SK-N-SH (cell line): ENCODE data around the gene DGKI. TPM values are rescaled to one million over a fixed set of nuclear protein-coding genes. Genes with fewer than 3 reads are reported as not detected.

Experiments
- CTCF ChIA-PET: fragments of 300-600, 350-600 bp; formaldehyde crosslinking; extraction: SDS; loops from one replicate; lab custom pipeline; 2021; lab: Yijun Ruan, JAX
- POLR2A ChIA-PET: fragments of 350-600 bp; sonication (Branson Sonifier 250); formaldehyde crosslinking; extraction: SDS; loops from one replicate; lab custom pipeline; 2020; ENCODE audit warnings: antibody characterized with exemption, inconsistent platforms; lab: Yijun Ruan, JAX
- DNase-seq: peaks from one replicate; pipeline ENCODE4 v3.0.0; 2012
- H2AFZ ChIP-seq: fragments of 200-600 bp; sonication (generic); 2 replicates; pipeline ENCODE4 v1.8.1; 2016; ENCODE audit warnings: antibody characterized with exemption, mild to moderate bottlenecking, low read depth
- H3F3A ChIP-seq: fragments of 200-600 bp; sonication (generic); replicated peaks from 2 replicates; pipeline ENCODE3; 2016; ENCODE audit warnings: antibody characterized with exemption, mild to moderate bottlenecking; ENCODE audit not compliant: insufficient read depth
- H3K27ac ChIP-seq, 2 experiments: fragments of 200-500 bp in 1 of 2; fragments of 200-600 bp in 1 of 2; sonication (Bioruptor generic) in 1 of 2; sonication (generic), shearing (Covaris generic) in 1 of 2; 2 replicates each; pipeline versions ENCODE4 v1.5.1 to v1.6.1; 2014 to 2016; ENCODE audit warnings: low read depth in 2 of 2, inconsistent platforms in 1 of 2, low read length in 1 of 2, mild to moderate bottlenecking in 1 of 2, mixed read lengths in 1 of 2
- H3K27me3 ChIP-seq: fragments of 200-600 bp; sonication (generic), shearing (Covaris generic); 2 replicates; pipeline ENCODE4 v1.6.1; 2016; ENCODE audit warnings: mixed run types; ENCODE audit not compliant: insufficient read depth
- H3K36me3 ChIP-seq, 2 experiments: fragments of 200-500 bp in 1 of 2; fragments of 200-600 bp in 1 of 2; sonication (Bioruptor generic) in 1 of 2; sonication (generic) in 1 of 2; replicated peaks in 1 of 2; 2 replicates each; pipeline versions ENCODE3 to v1.5.1; 2014 to 2016; ENCODE audit warnings: low read length in 1 of 2, mild to moderate bottlenecking in 1 of 2; ENCODE audit not compliant: insufficient read depth in 2 of 2, control insufficient read depth in 1 of 2
- H3K4me1 ChIP-seq, 2 experiments: fragments of 200-500 bp in 1 of 2; fragments of 200-600 bp in 1 of 2; sonication (Bioruptor generic) in 1 of 2; sonication (generic), shearing (Covaris generic) in 1 of 2; 2 replicates each; pipeline versions ENCODE4 v1.5.1 to v1.6.1; 2014 to 2016; ENCODE audit warnings: low read depth in 1 of 2, low read length in 1 of 2, mixed run types in 1 of 2; ENCODE audit not compliant: insufficient read depth in 2 of 2, control insufficient read depth in 1 of 2
- H3K4me2 ChIP-seq: fragments of 200-600 bp; sonication (generic), shearing (Covaris generic); 2 replicates; pipeline ENCODE4 v1.6.1; 2017; ENCODE audit warnings: mixed run types
- H3K4me3 ChIP-seq, 2 experiments: fragments of 200-500 bp in 1 of 2; fragments of 200-600 bp in 1 of 2; sonication (Bioruptor generic) in 1 of 2; sonication (generic), shearing (Covaris generic) in 1 of 2; 2 replicates each; pipeline versions ENCODE4 v1.5.1 to v1.8.1; 2014 to 2016; ENCODE audit warnings: low read depth in 2 of 2, inconsistent platforms in 1 of 2, low read length in 1 of 2, mild to moderate bottlenecking in 1 of 2, mixed read lengths in 1 of 2, moderate library complexity in 1 of 2
- H3K79me2 ChIP-seq: fragments of 200-600 bp; sonication (generic); 2 replicates; pipeline ENCODE4 v1.8.1; 2017; ENCODE audit warnings: mild to moderate bottlenecking; ENCODE audit not compliant: insufficient read depth
- H3K9ac ChIP-seq: fragments of 200-600 bp; sonication (generic); 2 replicates; pipeline ENCODE4 v1.6.1; 2017; ENCODE audit warnings: mixed run types
- H3K9me2 ChIP-seq: fragments of 200-600 bp; sonication (generic); 2 replicates; pipeline ENCODE4 v1.6.1; 2017; ENCODE audit warnings: mixed run types
- H3K9me3 ChIP-seq: fragments of 200-600 bp; sonication (generic); 2 replicates; pipeline ENCODE4 v1.6.1; 2017; ENCODE audit warnings: mixed run types, mild to moderate bottlenecking, moderate library complexity
- H4K20me1 ChIP-seq: fragments of 200-600 bp; sonication (generic); 2 replicates; pipeline ENCODE4 v1.6.1; 2017; ENCODE audit warnings: mild to moderate bottlenecking, mixed run types; ENCODE audit not compliant: insufficient read depth
- CTCF ChIP-seq: fragments of 200-600 bp; sonication (generic); IDR thresholded peaks from 2 replicates; pipeline ENCODE4 v1.6.1; 2017; ENCODE audit warnings: antibody characterized with exemption, mild to moderate bottlenecking, moderate library complexity
- ELF1 ChIP-seq: IDR thresholded peaks from 2 replicates; pipeline ENCODE4 v1.4.0; 2012
- FOSL2 ChIP-seq: IDR thresholded peaks from 2 replicates; pipeline ENCODE4 v1.4.0; 2012; ENCODE audit warnings: low read depth, mild to moderate bottlenecking, moderate library complexity, borderline replicate concordance
- FOXM1 ChIP-seq: IDR thresholded peaks from 2 replicates; pipeline ENCODE4 v1.4.0; 2012; ENCODE audit warnings: low read depth, mild to moderate bottlenecking
- GABPA ChIP-seq: IDR thresholded peaks from 2 replicates; pipeline ENCODE4 v1.4.0; 2012; ENCODE audit warnings: low read depth, mild to moderate bottlenecking
- IRF3 ChIP-seq: fragments of 150-350 bp; IDR thresholded peaks from 2 replicates; pipeline ENCODE4 v1.6.1; 2016; ENCODE audit warnings: mild to moderate bottlenecking, low read depth, low read length
- MEF2A ChIP-seq: IDR thresholded peaks from 2 replicates; pipeline ENCODE4 v1.4.0; 2012; ENCODE audit warnings: low read depth, borderline replicate concordance
- MXI1 ChIP-seq: IDR thresholded peaks from 2 replicates; pipeline ENCODE4 v1.6.1; 2012; ENCODE audit warnings: mild to moderate bottlenecking, low read depth, low read length, improper control_type of control experiment
- NRF1 ChIP-seq: IDR thresholded peaks from 2 replicates; pipeline ENCODE4 v1.6.1; 2012; ENCODE audit warnings: low read depth, mild to moderate bottlenecking, low read length
- POLR2AphosphoS5 ChIP-seq: IDR thresholded peaks from 2 replicates; pipeline ENCODE4 v1.6.1; 2012; ENCODE audit warnings: low read depth, low read length
- RAD21 ChIP-seq: IDR thresholded peaks from 2 replicates; pipeline ENCODE4 v1.6.1; 2012; ENCODE audit warnings: mild to moderate bottlenecking, low read length
- REST ChIP-seq: IDR thresholded peaks from 2 replicates; pipeline ENCODE4 v1.6.1; 2012; ENCODE audit warnings: mild to moderate bottlenecking, low read depth, low read length, moderate library complexity
- RXRA ChIP-seq: IDR thresholded peaks from 2 replicates; pipeline ENCODE4 v1.4.0; 2012; ENCODE audit warnings: low read depth, mild to moderate bottlenecking, borderline replicate concordance
- SMC3 ChIP-seq: IDR thresholded peaks from 2 replicates; pipeline ENCODE4 v1.6.1; 2012; ENCODE audit warnings: low read depth, low read length, improper control_type of control experiment
- TEAD4 ChIP-seq: IDR thresholded peaks from 2 replicates; pipeline ENCODE4 v1.4.0; 2012; ENCODE audit warnings: mild to moderate bottlenecking, borderline replicate concordance; ENCODE audit not compliant: insufficient read depth
- USF2 ChIP-seq: fragments of 150-350 bp; IDR thresholded peaks from 2 replicates; pipeline ENCODE4 v1.6.1; 2017; ENCODE audit warnings: antibody characterized with exemption, low read length, low read depth, borderline replicate concordance
- YY1 ChIP-seq: IDR thresholded peaks from 2 replicates; pipeline ENCODE4 v1.4.0; 2012; ENCODE audit warnings: low read depth, mild to moderate bottlenecking
- WGBS: methylation state at CpG from one replicate; pipeline ENCODE4 v1.1.6; 2017; ENCODE audit warnings: low lambda C conversion rate; 5-methylcytosine and 5-hydroxymethylcytosine counted together
- polyA plus RNA-seq, 3 experiments: library from polyadenylated mRNA; depleted of rRNA; stranded (reverse); fragments of >200 nt; gene quantifications; 2 replicates each; pipeline ENCODE4 v1.2.3, GENCODE V29; 2012
- TF ChIP-seq, protein P1 (sequence below): IDR thresholded peaks from 2 replicates; pipeline ENCODE4 v1.4.0; 2012; ENCODE audit warnings: low read depth, borderline replicate concordance

DGKI gene
- polyA plus RNA-seq, 1 of the 3 experiments (the other 2 are of a cell fraction), result 1.3 TPM

DNA sequence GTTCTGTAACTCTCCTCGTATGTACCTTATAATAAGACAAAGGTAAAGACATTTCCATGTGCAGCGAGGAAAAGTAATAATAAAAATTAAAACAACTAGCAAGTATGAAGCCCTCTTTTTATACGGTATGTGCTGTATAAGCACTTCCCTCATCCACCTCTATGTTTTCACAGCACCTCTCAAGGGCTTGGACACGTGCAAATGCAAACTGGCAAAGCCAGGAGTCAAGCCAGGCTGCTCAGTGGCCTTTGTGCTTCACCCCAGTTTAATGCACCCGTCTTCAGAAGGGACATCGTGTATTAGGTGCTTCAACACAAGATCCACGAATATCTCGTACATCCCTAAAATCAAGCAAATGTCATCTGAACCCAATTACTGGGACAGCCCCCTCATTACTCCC lies 1.3 kb upstream of the DGKI start:
- no peak overlapping the region for H3K4me2 ChIP-seq
- CTCF ChIA-PET, result interaction anchor here (1.0 to 4.2 kb wide), 5 partner anchors 28 to 203 kb away, joined by 3 to 27 read pairs (median 4); partner anchors contain the start of gene CREB3L2
- 93% methylated on average over 8 of the region's 8 CpGs for WGBS

More for the DNA sequence above, 1.3 kb upstream of the DGKI start:
- H3K36me3 ChIP-seq, result peaks cover 3 to 7% of the 10 kb centered on the region in 2 experiments
- no peak overlapping the region for H3K4me3 ChIP-seq
- no peak overlapping the region for H2AFZ ChIP-seq
- no peaks in the 10 kb centered on the region for H3K9me3 ChIP-seq
- no peaks in the 10 kb centered on the region for H3K9me2 ChIP-seq
- peaks cover 20% of the 10 kb centered on the region for H3K79me2 ChIP-seq
- peaks cover 14 to 27% of the 10 kb centered on the region in 2 experiments; a peak in 3 of 4 replicates for H3K4me1 ChIP-seq
- no peaks in the 10 kb centered on the region for H3K27me3 ChIP-seq
- POLR2A ChIA-PET, result interaction anchor here (0.8 to 2.2 kb wide), 3 partner anchors 154 to 192 kb away, joined by 3 to 14 read pairs (median 6); partner anchors contain the start of gene CREB3L2
- H3K9ac ChIP-seq, result no peak overlapping the region
- TF ChIP-seq TEAD4, result no peak
- TF ChIP-seq REST, result no peak
- TF ChIP-seq MXI1, result no peak
- no peak for TF ChIP-seq ELF1
- no peak for TF ChIP-seq GABPA
- TF ChIP-seq RAD21, result no peak
- no peak for TF ChIP-seq NRF1
- TF ChIP-seq MEF2A, result no peak
- no peak for TF ChIP-seq POLR2AphosphoS5
- no peak for TF ChIP-seq FOXM1
- TF ChIP-seq CTCF, result no peak
- TF ChIP-seq FOSL2, result no peak
- no peak for TF ChIP-seq SMC3
- TF ChIP-seq, protein P1, sequence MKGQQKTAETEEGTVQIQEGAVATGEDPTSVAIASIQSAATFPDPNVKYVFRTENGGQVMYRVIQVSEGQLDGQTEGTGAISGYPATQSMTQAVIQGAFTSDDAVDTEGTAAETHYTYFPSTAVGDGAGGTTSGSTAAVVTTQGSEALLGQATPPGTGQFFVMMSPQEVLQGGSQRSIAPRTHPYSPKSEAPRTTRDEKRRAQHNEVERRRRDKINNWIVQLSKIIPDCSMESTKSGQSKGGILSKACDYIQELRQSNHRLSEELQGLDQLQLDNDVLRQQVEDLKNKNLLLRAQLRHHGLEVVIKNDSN, result no peak
- TF ChIP-seq RXRA, result no peak
- no peak for TF ChIP-seq USF2
- no peak for TF ChIP-seq YY1
- TF ChIP-seq IRF3, result no peak
- no peak for DNase-seq
- no peaks in the 10 kb centered on the region for H4K20me1 ChIP-seq
- no peak overlapping the region; a peak in 1 of 4 replicates for H3K27ac ChIP-seq
- H3F3A ChIP-seq, result peaks cover 38% of the 10 kb centered on the region
